LNCaP clone FGC (cell line): ENCODE measurements around the gene STRN4.
"Not testable (repeated sequence)": the region's sequence is repeated elsewhere in the genome, so short reads cannot be mapped to it uniquely, and the experiment has no call there.

ENCODE experiments used
- DNase-seq: peaks from one replicate; pipeline ENCODE4 v3.0.0-alpha.2; 2011; ENCODE audit warnings: low read depth
- H3K4me3 ChIP-seq: 2 replicates; pipeline ENCODE4 v1.5.1; 2011; ENCODE audit warnings: mild to moderate bottlenecking, low read depth, low read length, control low read depth
- CTCF ChIP-seq: IDR thresholded peaks from 2 replicates; pipeline ENCODE4 v1.5.1; 2012; ENCODE audit warnings: mild to moderate bottlenecking; ENCODE audit not compliant: control insufficient read depth, insufficient read depth; ENCODE audit errors: extremely low read depth

Gene STRN4

GRCh38 chr19:46782355-46783019 lies 36.2 kb upstream of the STRN4 start:
- no peak for DNase-seq
- no peak for TF ChIP-seq CTCF
- no peak overlapping the region for H3K4me3 ChIP-seq

- not testable (repeated sequence) for H3K4me3 ChIP-seq, DNase-seq
Observed at GRCh38 chr19:46777956-46778645, 31.9 kb upstream of the STRN4 start.

- no peak overlapping the region for H3K4me3 ChIP-seq
- TF ChIP-seq CTCF = no peak
- no peak for DNase-seq
Observed at GRCh38 chr19:46776927-46777911, 31.0 kb upstream of the STRN4 start.

- no peak overlapping the region for H3K4me3 ChIP-seq
- DNase-seq = no peak
- TF ChIP-seq CTCF = no peak
Observed at GRCh38 chr19:46775642-46776258, 29.5 kb upstream of the STRN4 start.

- no peak for TF ChIP-seq CTCF
- no peak for DNase-seq
Observed at GRCh38 chr19:46773018-46773399, 26.8 kb upstream of the STRN4 start.

GRCh38 chr19:46772170-46773017 lies 26.1 kb upstream of the STRN4 start:
- TF ChIP-seq CTCF = no peak
- no peak overlapping the region for H3K4me3 ChIP-seq
- DNase-seq = no peak

More at GRCh38 chr19:46773018-46773399, 26.8 kb upstream of the STRN4 start:
- no peak overlapping the region for H3K4me3 ChIP-seq

- H3K4me3 ChIP-seq, DNase-seq: not testable (repeated sequence)
Observed at GRCh38 chr19:46768746-46769145, 22.5 kb upstream of the STRN4 start.
